Measurements from ENCODE around the gene NFU1.
"Not testable (repeated sequence)": the region's sequence is repeated elsewhere in the genome, so short reads cannot be mapped to it uniquely, and the experiment has no call there.

Gene NFU1

DNA sequence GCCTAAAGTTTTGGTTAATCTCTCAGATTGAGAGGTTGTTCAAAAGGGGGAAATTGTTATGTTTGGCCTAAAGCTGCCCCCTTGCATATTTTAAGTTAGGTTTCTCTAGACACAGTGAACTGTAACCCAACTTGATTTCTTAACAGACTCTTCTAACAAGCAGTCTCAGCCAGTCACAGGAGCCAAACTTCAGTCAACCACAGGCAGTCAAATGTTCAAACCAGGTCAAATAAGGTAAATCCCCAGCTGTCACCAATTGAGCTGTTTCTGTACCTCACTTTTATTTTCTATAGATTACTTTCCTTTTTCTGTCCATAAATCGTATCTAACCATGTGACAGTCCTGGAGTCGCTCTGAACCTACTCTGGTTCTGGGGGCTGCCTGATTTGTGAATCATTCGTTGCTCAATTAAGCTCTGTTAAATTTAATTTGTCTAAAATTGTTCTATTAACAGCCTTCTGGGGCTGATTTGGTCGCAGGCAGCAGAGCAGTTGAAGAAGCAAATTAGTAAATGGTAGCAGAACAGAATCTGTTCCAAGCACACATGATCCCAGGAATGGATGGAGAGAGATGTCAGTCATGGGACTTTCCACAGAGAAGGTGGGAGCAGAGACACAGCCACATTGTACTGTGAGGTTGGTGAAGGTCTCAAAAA is 16.4 kb upstream of the NFU1 start:
- TF ChIP-seq, protein P1, sequence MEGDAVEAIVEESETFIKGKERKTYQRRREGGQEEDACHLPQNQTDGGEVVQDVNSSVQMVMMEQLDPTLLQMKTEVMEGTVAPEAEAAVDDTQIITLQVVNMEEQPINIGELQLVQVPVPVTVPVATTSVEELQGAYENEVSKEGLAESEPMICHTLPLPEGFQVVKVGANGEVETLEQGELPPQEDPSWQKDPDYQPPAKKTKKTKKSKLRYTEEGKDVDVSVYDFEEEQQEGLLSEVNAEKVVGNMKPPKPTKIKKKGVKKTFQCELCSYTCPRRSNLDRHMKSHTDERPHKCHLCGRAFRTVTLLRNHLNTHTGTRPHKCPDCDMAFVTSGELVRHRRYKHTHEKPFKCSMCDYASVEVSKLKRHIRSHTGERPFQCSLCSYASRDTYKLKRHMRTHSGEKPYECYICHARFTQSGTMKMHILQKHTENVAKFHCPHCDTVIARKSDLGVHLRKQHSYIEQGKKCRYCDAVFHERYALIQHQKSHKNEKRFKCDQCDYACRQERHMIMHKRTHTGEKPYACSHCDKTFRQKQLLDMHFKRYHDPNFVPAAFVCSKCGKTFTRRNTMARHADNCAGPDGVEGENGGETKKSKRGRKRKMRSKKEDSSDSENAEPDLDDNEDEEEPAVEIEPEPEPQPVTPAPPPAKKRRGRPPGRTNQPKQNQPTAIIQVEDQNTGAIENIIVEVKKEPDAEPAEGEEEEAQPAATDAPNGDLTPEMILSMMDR (IDR thresholded peaks at IDR 0.05): no peak

DNA sequence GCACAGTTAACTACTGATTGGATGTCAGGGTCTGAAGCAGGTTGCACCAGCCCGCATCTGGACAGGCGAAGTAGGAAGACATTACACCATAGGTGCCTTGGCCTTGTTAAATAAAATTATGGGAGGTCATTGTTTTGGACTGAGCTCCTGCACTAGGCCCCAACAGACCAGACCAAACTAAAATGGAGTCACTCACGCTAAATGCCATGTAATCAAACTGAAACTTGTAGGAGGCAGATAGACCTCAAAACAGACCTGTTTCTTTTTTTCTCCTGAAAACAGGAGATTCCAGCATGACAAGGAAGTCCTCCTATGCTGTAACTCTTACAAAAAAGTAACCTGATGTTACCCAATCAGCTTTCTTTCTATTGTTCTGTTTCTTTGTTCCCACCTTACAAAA is 15.5 kb upstream of the NFU1 start:
- no peak overlapping the region for H2AFZ ChIP-seq
- TF ChIP-seq, protein P1 (IDR thresholded peaks at IDR 0.05): no peak
- no peaks in the 10 kb centered on the region for H3K36me3 ChIP-seq (ENCODE audit: control insufficient read depth, insufficient read depth, low read length)
- H3K9ac ChIP-seq: no peak overlapping the region
- H3K4me1 ChIP-seq: peaks cover 10% of the 10 kb centered on the region
- no peak overlapping the region for H3K4me3 ChIP-seq (ENCODE audit: low read depth, low read length)
- H3K9me3 ChIP-seq (ENCODE audit: control insufficient read depth, low read length): no peaks in the 10 kb centered on the region
- no peak overlapping the region for H3K4me2 ChIP-seq (ENCODE audit: low read length)
- H3K27ac ChIP-seq: no peak overlapping the region
- no peaks in the 10 kb centered on the region for H3K27me3 ChIP-seq (ENCODE audit: control insufficient read depth, insufficient read depth, low read length)
- no peaks in the 10 kb centered on the region for H3K79me2 ChIP-seq

More for the DNA sequence above, 16.4 kb upstream of the NFU1 start:
- Histone ChIP-seq H3K27me3 (ENCODE audit: control insufficient read depth, insufficient read depth, low read length) (no peaks in the 10 kb centered on the region), H2AFZ (no peak overlapping the region), H3K4me1 (peaks cover 18% of the 10 kb centered on the region), H3K4me3 (ENCODE audit: low read depth, low read length) (no peak overlapping the region), H3K79me2 (no peaks in the 10 kb centered on the region), H3K9ac (no peak overlapping the region), H3K36me3 (ENCODE audit: control insufficient read depth, insufficient read depth, low read length) (no peaks in the 10 kb centered on the region), H3K27ac (no peak overlapping the region), H3K9me3 (ENCODE audit: control insufficient read depth, low read length) (no peaks in the 10 kb centered on the region), H3K4me2 (ENCODE audit: low read length) (no peak overlapping the region)

DNA sequence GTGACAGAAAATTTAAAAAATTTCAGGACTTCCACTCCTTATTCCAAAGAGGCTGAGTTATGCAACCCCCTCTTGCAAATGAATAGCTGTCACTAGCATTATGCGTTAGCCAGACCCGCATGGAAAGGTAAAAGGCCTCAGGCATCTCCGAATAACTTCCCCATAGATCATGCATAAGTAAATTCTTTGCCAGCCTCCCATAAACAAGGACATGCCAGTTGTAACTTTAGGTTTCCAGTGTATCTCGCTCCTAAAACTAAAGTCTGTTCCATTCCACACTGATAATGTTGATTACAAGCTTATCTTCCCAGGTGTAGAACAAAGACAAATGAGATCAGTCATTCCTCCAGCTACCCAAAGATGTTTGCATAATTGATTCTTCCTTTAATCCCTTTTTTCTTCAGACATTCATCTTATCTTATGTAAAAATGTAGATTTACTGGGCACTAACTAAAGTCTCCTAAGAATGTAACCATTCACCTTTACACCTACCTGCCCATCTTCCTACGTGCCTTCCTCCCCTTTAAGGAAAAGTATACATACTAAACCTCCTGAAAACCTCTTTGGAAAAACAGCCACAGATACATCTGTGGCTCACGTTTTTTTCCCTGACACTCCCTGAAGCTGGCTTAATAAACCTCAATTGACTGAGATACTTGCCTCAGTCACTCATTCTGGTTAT is 13.6 kb upstream of the NFU1 start:
- Histone ChIP-seq H3K4me1 (peaks cover 2% of the 10 kb centered on the region), H3K9me3 (ENCODE audit: control insufficient read depth, low read length) (no peaks in the 10 kb centered on the region), H3K79me2 (no peaks in the 10 kb centered on the region), H3K27me3 (ENCODE audit: control insufficient read depth, insufficient read depth, low read length) (no peaks in the 10 kb centered on the region), H3K4me2 (ENCODE audit: low read length) (no peak overlapping the region), H3K27ac (no peak overlapping the region), H3K4me3 (ENCODE audit: low read depth, low read length) (no peak overlapping the region), H2AFZ (no peak overlapping the region), H3K36me3 (ENCODE audit: control insufficient read depth, insufficient read depth, low read length) (no peaks in the 10 kb centered on the region), H3K9ac (no peak overlapping the region)
- TF ChIP-seq, protein P1 (IDR thresholded peaks at IDR 0.05): no peak

DNA sequence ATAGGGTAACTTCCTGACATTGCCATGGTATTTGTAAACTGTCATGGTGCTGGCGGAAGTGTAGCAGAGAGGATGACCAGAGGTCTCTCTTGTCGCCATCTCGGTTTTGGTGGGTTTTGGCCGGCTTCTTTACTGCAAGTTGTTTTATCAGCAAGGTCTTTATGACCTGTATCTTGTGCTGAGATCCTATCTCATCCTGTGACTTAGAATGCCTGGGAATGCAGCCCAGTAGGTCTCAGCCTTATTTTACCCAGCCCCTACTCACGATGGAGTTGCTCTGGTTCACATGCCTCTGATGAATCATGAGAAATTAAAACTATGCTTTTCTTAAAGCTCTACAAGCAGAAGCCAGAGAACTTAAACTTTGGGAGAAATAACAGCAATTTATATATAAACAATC is 12.7 kb upstream of the NFU1 start:
- H2AFZ ChIP-seq: no peak overlapping the region
- no peaks in the 10 kb centered on the region for H3K36me3 ChIP-seq (ENCODE audit: control insufficient read depth, insufficient read depth, low read length)
- H3K27me3 ChIP-seq (ENCODE audit: control insufficient read depth, insufficient read depth, low read length): no peaks in the 10 kb centered on the region
- H3K4me1 ChIP-seq: peaks cover 2% of the 10 kb centered on the region
- no peak overlapping the region for H3K27ac ChIP-seq
- no peaks in the 10 kb centered on the region for H3K9me3 ChIP-seq (ENCODE audit: control insufficient read depth, low read length)
- H3K4me2 ChIP-seq (ENCODE audit: low read length): no peak overlapping the region
- H3K9ac ChIP-seq: no peak overlapping the region
- TF ChIP-seq, protein P1 (IDR thresholded peaks at IDR 0.05): no peak
- H3K4me3 ChIP-seq (ENCODE audit: low read depth, low read length): no peak overlapping the region
- no peaks in the 10 kb centered on the region for H3K79me2 ChIP-seq

DNA sequence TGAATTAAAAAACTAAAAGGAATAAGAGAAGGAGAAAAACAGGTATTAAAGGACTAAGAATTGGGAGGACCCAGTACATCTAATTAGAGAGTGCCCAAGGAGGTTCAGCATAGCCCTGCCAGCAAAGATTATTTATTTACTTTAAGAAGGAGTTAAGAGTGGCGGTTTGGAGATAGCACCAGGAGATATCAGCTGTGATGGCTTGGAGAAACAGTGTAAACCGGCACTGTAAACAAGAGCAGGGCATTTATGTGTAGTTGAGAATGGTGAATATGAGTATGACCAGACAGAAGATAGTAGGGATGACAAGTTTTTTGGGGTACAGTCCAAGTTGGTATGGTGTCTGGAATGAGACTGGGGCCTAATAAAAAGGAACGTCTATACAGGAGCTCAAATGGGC is 6.4 kb upstream of the NFU1 start:
- not testable (repeated sequence) for H3K4me3 ChIP-seq (ENCODE audit: low read depth, low read length); H2AFZ ChIP-seq; H3K27ac ChIP-seq; H3K9me3 ChIP-seq (ENCODE audit: control insufficient read depth, low read length); H3K36me3 ChIP-seq (ENCODE audit: control insufficient read depth, insufficient read depth, low read length); H3K79me2 ChIP-seq; H3K4me2 ChIP-seq (ENCODE audit: low read length); H3K27me3 ChIP-seq (ENCODE audit: control insufficient read depth, insufficient read depth, low read length); H3K9ac ChIP-seq; H3K4me1 ChIP-seq

DNA sequence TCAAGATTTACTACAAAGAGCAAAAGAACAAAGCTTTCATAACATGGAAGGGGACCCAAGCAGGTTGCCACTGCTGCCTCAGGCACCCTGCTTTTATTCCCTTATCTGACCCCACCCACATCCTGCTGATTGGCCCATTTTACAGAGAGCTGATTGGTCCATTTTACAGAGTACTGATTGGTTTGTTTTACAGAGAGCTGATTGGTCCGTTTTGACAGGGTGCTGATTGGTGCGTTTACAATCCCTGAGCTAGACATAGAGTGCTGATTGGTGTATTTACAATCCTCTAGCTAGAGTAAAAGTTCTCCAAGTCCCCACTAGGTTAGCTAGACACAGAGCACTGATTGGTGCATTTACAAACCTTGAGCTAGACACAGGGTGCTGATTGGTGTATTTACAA is 2.3 kb upstream of the NFU1 start:
- not testable (repeated sequence) for H3K9me3 ChIP-seq (ENCODE audit: control insufficient read depth, low read length); H3K27me3 ChIP-seq (ENCODE audit: control insufficient read depth, insufficient read depth, low read length); H3K36me3 ChIP-seq (ENCODE audit: control insufficient read depth, insufficient read depth, low read length); H3K4me3 ChIP-seq (ENCODE audit: low read depth, low read length); H3K27ac ChIP-seq; H3K4me2 ChIP-seq (ENCODE audit: low read length); H2AFZ ChIP-seq; H3K9ac ChIP-seq
- Histone ChIP-seq H3K79me2 (peaks cover 17% of the 10 kb centered on the region), H3K4me1 (peaks cover 18% of the 10 kb centered on the region)

All from parathyroid adenoma (tissue), 2 donors.